Skeletal muscle satellite cell (primary cell): Measurements from ENCODE around the gene SNX25. TPM values are rescaled to one million over a fixed set of nuclear protein-coding genes. Genes with fewer than 3 reads are reported as not detected.

ENCODE experiments used
- H3K27me3 ChIP-seq: 2 replicates; pipeline ENCODE4 v1.7.0; 2013; ENCODE audit warnings: low read length; ENCODE audit not compliant: control insufficient read depth, insufficient read depth
- H3K36me3 ChIP-seq: 2 replicates; pipeline ENCODE4 v1.7.0; 2013; ENCODE audit warnings: mild to moderate bottlenecking, control low read depth, low read length; ENCODE audit not compliant: insufficient read depth
- H3K4me1 ChIP-seq: 2 replicates; pipeline ENCODE4 v1.7.0; 2013; ENCODE audit warnings: low read length; ENCODE audit not compliant: control insufficient read depth, insufficient read depth
- H3K4me2 ChIP-seq: 2 replicates; pipeline ENCODE4 v1.7.0; 2013; ENCODE audit warnings: mild to moderate bottlenecking, low read length
- H3K4me3 ChIP-seq: 2 replicates; pipeline ENCODE4 v1.7.0; 2013; ENCODE audit warnings: low read length
- H3K9ac ChIP-seq: 2 replicates; pipeline ENCODE4 v1.7.0; 2013; ENCODE audit warnings: mild to moderate bottlenecking, low read depth, low read length, moderate library complexity
- H3K9me3 ChIP-seq: replicated peaks from 2 replicates; pipeline ENCODE4 v1.7.0; 2013; ENCODE audit warnings: mild to moderate bottlenecking, control low read depth, low read length
- total RNA-seq: library from RNA; depleted of rRNA; stranded (reverse); fragments of >200 nt; gene quantifications from 2 replicates; pipeline ENCODE4 v1.2.3, GENCODE V29; 2012; rRNA removed

The SNX25 gene
- 18.6 and 19.0 TPM in 2 replicates for total RNA-seq

DNA sequence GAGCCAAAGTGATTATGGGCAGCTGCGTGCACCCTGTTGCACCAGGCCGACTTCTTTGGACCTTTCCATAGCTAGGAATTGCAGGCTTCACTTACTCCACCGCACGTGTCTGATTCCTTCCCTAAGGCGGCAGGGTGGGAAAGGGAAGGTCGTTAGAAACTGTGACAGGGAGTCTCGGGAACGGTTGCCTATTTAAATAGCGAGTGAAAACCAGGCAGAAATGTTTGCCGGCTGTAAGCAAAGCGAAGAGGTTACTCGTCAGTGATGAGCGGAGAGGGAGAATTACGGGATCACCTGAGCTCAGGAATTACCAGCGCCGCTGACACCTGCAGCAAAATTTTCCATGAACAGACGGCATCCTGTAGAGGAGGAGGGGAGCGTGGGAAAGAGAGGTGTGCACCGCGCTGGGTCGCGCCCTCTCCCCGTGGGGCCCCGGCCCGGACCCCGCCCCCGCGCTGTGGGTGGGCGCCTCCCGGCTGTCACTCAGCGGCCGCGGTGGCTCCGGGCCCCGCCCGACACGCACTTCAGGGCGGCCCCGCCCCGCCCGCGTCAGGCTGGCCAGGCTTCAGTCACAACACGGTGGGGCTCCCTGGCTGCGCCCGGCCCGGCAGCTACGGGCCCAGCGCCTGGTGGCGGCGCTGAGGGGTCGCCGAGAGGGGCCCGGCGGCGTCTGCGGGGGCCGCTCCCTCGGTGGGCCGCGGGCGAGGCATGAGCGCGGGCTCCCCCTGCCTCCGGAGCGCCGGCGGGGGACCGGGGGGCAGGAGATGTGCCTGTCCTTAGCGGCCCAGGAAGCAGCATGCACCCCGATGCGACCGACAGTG, at the start of gene SNX25:
SNX25 (plus strand) TSS at position 568 of the 821 bp plus-strand sequence; CDS start at position 797, 229 bp downstream.
- Histone ChIP-seq H3K4me2 (peak within 1 kb of the TSS; percentile 98), H3K4me3 (peak within 1 kb of the TSS; percentile 96), H3K4me1 (peaks cover 28% of the 10 kb centered on the region), H3K27me3 (no peaks in the 10 kb centered on the region), H3K9me3 (no peaks in the 10 kb centered on the region), H3K36me3 (no peaks in the 10 kb centered on the region), H3K9ac (peak within 1 kb of the TSS; percentile 91)

DNA sequence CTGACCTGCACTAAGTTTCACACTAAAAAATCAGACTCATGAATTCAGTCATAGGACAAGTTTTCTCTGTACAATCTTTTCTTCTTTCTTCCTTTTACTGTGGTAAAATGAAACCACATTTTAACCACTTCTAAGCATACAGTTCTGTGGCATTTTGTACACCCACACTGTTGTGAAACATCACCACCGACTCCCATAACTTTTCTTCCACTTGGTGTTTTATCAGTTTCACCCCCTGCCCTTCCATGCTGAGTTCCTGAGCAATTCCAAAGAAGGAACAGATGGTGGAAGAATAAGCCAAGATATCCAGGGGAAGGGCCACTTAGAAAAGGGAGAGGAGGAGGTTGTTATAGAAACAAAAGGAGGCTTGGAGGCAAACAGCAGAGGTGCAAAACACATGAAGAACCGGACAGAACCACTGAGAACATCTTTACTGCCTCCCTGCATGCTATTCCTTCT, 43.8 kb upstream of the SNX25 start:
- H3K9me3 ChIP-seq, result no peaks in the 10 kb centered on the region
- no peak overlapping the region for H3K4me3 ChIP-seq
- H3K27me3 ChIP-seq, result no peaks in the 10 kb centered on the region
- H3K36me3 ChIP-seq, result peaks cover 33% of the 10 kb centered on the region
- peaks cover 7% of the 10 kb centered on the region for H3K4me1 ChIP-seq
- no peak overlapping the region for H3K9ac ChIP-seq
- H3K4me2 ChIP-seq, result no peak overlapping the region

DNA sequence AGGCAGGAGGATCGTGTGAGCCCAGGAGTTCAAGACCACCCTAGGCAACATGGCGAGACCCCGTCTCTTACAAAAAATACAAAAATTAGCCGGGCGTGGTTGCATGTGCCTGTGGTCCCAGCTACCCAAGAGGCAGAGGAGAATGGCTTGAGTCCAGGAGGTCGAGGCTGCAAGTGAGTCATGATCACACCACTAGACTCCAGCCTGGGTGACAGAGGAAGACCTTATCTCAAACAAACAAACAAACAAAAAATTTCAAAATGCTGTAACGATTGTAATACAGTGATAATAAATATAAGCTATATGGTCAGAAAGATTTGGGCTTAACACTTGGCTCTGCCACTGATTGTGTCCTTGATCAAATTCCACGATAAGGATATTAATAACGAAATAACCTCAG, 42.2 kb upstream of the SNX25 start:
- no peaks in the 10 kb centered on the region for H3K9me3 ChIP-seq
- H3K9ac ChIP-seq, result no peak overlapping the region
- no peaks in the 10 kb centered on the region for H3K27me3 ChIP-seq
- H3K4me3 ChIP-seq, result no peak overlapping the region
- peaks cover 7% of the 10 kb centered on the region for H3K4me1 ChIP-seq
- no peak overlapping the region for H3K4me2 ChIP-seq
- peaks cover 19% of the 10 kb centered on the region for H3K36me3 ChIP-seq

DNA sequence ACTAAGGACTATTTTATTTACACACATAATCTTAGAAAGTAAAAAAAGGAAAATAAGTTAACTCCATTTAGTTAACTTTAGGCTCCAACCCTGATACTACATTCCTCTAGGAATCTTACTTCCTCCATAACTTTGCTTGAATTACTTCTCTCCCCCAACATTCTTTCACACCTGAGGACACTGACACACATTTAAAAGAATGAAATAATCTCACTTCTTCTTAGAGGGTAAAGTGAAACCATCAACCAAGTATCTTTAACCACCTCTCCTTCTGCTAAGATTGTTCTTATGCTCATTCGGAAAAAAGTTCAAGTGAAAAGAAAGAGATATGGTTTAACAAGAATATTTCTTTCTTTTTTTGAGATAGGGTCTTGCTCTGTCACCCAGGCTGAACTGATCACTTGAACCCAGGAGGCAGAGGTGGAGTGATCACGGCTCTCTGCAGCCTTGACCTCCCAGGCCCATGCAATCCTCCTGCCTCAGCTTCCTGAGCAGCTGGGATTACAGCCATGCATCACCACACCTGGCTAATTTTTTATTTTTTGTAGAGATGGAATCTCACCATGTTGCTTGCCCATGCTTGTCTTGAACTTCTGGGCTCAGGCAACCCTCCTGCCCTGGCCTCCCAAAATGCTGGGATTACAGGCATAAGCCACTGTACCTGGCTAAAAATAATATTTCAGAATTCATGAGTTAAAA, 37.9 kb upstream of the SNX25 start:
- Histone ChIP-seq H3K4me1 (no peaks in the 10 kb centered on the region), H3K27me3 (no peaks in the 10 kb centered on the region), H3K36me3 (peaks cover 21% of the 10 kb centered on the region), H3K4me3 (no peak overlapping the region), H3K4me2 (no peak overlapping the region), H3K9me3 (no peaks in the 10 kb centered on the region), H3K9ac (no peak overlapping the region)

DNA sequence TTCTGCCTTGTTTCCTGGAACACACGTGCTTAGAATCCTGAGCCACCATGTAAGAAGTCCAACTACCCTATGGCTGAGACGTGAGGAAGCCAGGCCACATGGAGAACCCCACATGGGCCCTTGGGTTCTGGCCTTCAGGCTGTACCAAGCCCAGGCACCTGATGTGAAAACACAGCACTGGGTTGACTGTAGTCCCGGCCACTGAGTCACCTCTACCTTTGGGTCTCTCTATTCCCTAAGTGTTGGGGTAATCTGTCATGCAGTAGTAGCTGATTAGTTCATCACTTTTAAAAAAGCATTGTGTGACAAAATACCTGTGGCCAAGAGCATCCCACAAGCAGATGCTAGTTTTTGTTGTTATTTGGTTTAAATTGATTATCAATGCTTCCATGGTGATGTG, 29.9 kb upstream of the SNX25 start:
- no peak overlapping the region for H3K4me2 ChIP-seq
- no peak overlapping the region for H3K9ac ChIP-seq
- H3K4me3 ChIP-seq, result no peak overlapping the region
- H3K27me3 ChIP-seq, result no peaks in the 10 kb centered on the region
- H3K9me3 ChIP-seq, result no peaks in the 10 kb centered on the region
- H3K36me3 ChIP-seq, result peaks cover 10% of the 10 kb centered on the region
- H3K4me1 ChIP-seq, result peaks cover 10% of the 10 kb centered on the region

DNA sequence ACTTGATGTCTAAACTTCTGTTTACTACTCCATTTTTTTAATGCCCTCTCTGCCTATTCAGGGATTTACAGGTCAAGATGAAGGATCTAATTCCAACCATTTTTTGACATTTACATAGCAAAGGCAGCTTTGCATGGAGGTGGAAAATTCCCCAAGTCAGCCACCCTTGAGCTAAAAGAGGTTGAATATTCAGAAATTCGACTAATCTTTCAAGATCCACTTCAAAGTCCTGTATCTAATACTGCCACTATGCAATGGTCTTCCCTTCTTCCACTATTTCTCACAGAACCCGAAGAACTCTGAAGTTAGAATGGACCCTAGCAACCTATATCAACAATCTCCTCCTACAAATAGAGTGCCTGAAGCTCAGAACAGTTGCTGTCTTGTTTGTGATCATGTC, 27.2 kb upstream of the SNX25 start:
- Histone ChIP-seq H3K4me2 (no peak overlapping the region), H3K9ac (no peak overlapping the region), H3K4me3 (no peak overlapping the region), H3K4me1 (peaks cover 13% of the 10 kb centered on the region), H3K9me3 (no peaks in the 10 kb centered on the region), H3K27me3 (no peaks in the 10 kb centered on the region), H3K36me3 (peaks cover 2% of the 10 kb centered on the region)

DNA sequence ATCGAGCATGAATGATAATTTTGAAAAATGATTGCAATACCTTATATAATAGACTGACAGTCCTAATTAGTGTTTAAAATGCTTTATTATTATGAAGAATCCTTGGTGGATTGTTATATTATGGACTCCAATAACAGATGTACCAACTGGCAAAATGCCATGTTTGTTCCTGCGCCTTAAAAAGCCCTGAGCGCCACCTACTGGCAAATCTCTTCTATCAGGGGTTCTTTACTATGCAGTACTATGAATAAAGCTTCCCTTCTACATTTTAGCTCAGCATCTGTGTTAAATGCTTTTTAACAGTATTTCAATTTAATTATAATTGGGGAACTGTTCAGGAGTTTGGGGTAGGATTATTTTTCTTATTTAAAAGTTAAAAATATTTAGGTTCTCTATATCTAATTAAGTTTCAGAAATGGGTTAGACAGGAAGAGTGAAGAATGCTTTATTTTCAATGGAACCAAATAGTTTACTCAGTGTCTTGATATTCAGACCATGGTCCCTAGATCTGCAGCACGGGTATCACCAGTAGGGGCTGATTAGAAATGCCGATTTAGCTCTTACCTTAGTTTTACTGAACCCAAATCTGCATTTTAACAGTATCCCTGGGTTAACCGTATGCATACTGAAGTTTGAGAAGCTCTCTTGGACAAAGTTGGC, 25.6 kb upstream of the SNX25 start:
- no peak overlapping the region for H3K9ac ChIP-seq
- no peak overlapping the region for H3K4me3 ChIP-seq
- peaks cover 8% of the 10 kb centered on the region for H3K36me3 ChIP-seq
- no peaks in the 10 kb centered on the region for H3K27me3 ChIP-seq
- no peaks in the 10 kb centered on the region for H3K9me3 ChIP-seq
- H3K4me1 ChIP-seq, result peaks cover 13% of the 10 kb centered on the region
- no peak overlapping the region for H3K4me2 ChIP-seq

DNA sequence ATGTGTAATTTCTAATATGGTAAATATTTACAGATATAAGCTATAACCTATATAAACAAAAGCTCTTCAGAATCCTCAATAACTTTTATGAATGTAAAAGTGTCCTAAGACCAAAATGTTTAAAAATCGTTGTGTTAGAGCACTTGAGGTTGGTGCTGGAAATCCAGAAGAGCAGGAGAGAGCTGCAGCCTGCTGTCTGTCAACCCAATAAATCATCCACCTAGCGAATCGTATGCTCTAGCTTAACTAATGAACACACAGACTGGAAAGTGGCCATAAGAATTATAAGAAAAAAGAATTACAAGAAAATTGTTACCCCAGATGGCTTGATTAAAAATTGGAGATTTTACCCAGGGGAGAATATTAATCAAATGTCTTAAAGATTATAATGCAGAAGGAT, 22.6 kb upstream of the SNX25 start:
- H3K9me3 ChIP-seq, result no peaks in the 10 kb centered on the region
- peaks cover 20% of the 10 kb centered on the region for H3K36me3 ChIP-seq
- peaks cover 11% of the 10 kb centered on the region for H3K4me1 ChIP-seq
- H3K9ac ChIP-seq, result no peak overlapping the region
- H3K4me3 ChIP-seq, result no peak overlapping the region
- no peaks in the 10 kb centered on the region for H3K27me3 ChIP-seq
- H3K4me2 ChIP-seq, result no peak overlapping the region

DNA sequence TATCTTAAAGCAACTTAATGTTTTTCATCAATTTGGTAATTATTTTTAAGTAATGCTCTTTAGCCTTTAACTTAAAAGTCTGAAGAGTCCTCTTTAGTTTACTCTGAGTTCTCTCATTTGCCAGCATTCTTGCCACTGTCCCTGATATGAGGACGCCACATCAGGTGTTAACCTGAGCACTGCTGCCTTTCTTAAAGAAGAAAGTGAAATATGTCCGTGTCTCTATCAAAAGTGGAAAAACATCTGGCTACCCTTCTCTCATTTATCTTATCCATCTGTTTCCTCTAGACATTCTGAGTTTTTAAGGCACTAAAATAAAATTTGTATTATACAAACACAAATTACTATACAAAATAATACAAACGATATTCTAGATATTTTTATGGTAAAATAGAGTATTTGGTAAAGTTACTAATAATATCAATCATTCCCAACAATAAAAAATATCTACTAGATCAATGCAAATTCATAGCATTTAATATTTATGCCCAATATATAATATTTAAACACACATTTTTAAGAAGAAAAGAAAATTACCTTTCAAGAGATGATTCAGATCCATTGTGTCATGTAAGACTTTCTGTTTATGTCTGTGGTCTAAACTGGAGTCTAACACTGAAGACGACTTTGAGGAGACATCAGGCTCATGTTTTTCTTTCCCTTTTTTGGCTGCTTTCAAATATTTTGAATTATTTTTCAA, 19.6 kb upstream of the SNX25 start:
- H3K27me3 ChIP-seq, result no peaks in the 10 kb centered on the region
- peaks cover 3% of the 10 kb centered on the region for H3K4me1 ChIP-seq
- no peak overlapping the region for H3K9ac ChIP-seq
- peaks cover 20% of the 10 kb centered on the region for H3K36me3 ChIP-seq
- no peak overlapping the region for H3K4me2 ChIP-seq
- H3K9me3 ChIP-seq, result no peaks in the 10 kb centered on the region
- no peak overlapping the region for H3K4me3 ChIP-seq

DNA sequence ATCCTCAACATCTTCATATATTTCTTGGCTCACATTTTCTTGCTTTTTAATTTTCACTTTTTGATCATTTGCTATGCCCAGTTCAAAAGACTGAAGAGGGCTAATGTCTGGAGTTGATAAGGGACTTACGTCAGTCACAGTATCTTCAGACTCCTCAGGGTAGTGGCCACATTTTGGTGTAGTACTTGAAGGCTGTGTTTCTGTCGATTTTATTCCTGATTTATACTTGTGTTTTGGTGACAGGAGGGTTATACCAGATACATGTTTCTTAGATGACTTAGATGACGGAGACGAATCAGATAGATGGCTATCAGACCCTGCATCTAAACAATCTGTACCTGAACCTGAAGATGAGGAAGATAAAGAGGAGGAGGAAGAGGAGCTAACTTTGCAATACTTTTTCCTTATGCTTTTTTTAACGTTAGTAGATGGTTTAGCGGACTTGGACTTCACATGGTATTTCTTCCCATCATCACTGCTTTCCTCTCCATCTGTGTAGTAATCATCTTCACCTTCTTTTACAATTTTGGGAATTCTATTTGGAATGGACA, 19.0 kb upstream of the SNX25 start:
- Histone ChIP-seq H3K9me3 (no peaks in the 10 kb centered on the region), H3K9ac (no peak overlapping the region)

DNA sequence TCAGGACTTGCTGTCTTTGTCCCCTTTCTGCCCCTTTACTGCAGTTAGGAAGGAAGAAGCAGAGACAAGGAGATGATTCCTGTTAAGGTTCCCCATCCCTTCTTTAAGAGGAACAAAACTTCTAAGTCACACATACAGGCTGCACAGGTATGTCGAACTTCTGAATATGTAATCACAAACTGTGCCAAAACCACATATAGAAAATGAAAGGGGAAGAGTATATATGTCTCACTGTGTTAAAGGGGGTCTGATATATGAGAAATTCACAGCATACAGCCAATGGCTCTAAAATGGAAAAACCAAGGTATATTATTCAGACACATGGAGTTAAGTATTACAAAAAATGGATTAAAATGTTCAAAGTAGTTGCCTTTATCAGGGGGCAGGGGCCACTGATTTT, 17.3 kb upstream of the SNX25 start:
- Histone ChIP-seq H3K9ac (no peak overlapping the region), H3K27me3 (no peaks in the 10 kb centered on the region), H3K4me2 (no peak overlapping the region), H3K4me1 (no peaks in the 10 kb centered on the region), H3K9me3 (no peaks in the 10 kb centered on the region), H3K4me3 (no peak overlapping the region), H3K36me3 (peaks cover 20% of the 10 kb centered on the region)

More for the DNA sequence above, 19.0 kb upstream of the SNX25 start:
- H3K36me3 ChIP-seq, result peaks cover 20% of the 10 kb centered on the region
- H3K4me2 ChIP-seq, result no peak overlapping the region
- no peaks in the 10 kb centered on the region for H3K27me3 ChIP-seq
- no peak overlapping the region for H3K4me3 ChIP-seq
- no peaks in the 10 kb centered on the region for H3K4me1 ChIP-seq
